PFSK-1 (cell line): ENCODE measurements around the gene CACNG7.
A peak's percentile ranks its signal among the peaks of the same experiment; 100 is the strongest.

Experiments used
- FOXP2 ChIP-seq: optimal IDR thresholded peaks from 2 replicates; pipeline ENCODE3; 2011; ENCODE audit warnings: borderline replicate concordance, control low read depth, inconsistent platforms; ENCODE audit not compliant: insufficient read depth; ENCODE audit errors: extremely low read length, extremely low read depth
- POLR2AphosphoS5 ChIP-seq: IDR thresholded peaks from 2 replicates; pipeline ENCODE4 v1.6.1; 2012; ENCODE audit warnings: low read depth, mild to moderate bottlenecking, control low read depth, low read length, moderate library complexity
- REST ChIP-seq, 2 experiments: IDR thresholded peaks; 2 replicates each; pipeline versions ENCODE4 v1.6.1 to v1.8.0; 2011 to 2012; ENCODE audit warnings: low read depth in 2 of 2, low read length in 2 of 2, control low read depth in 1 of 2, inconsistent platforms in 1 of 2, mild to moderate bottlenecking in 1 of 2, moderate library complexity in 1 of 2; ENCODE audit not compliant: insufficient read depth in 1 of 2
- SIN3A ChIP-seq: IDR thresholded peaks from 2 replicates; pipeline ENCODE4 v1.6.1; 2012; ENCODE audit warnings: mild to moderate bottlenecking, low read length, moderate library complexity, borderline replicate concordance; ENCODE audit not compliant: insufficient read depth
- TAF1 ChIP-seq: IDR thresholded peaks from 2 replicates; pipeline ENCODE4 v1.6.1; 2012; ENCODE audit warnings: low read length, control low read depth, borderline replicate concordance; ENCODE audit not compliant: insufficient read depth

The CACNG7 gene

GRCh38 chr19:53927739-53928138 is 18.7 kb downstream of the CACNG7 start:
- TF ChIP-seq SIN3A = no peak
- TF ChIP-seq TAF1 = no peak
- peak; percentile 80 to 93 for TF ChIP-seq REST (IDR thresholded peaks at IDR 0.05; ENCODE audit: insufficient read depth in 1 of 2, low read depth in 2 of 2, low read length in 2 of 2)

GRCh38 chr19:53936029-53936428 is 27.0 kb downstream of the CACNG7 start:
- no peak for TF ChIP-seq FOXP2
- no peak for TF ChIP-seq REST (IDR thresholded peaks at IDR 0.05; ENCODE audit: insufficient read depth in 1 of 2, low read depth in 2 of 2, low read length in 2 of 2)
- TF ChIP-seq TAF1 = no peak
- TF ChIP-seq SIN3A = no peak
- no peak for TF ChIP-seq POLR2AphosphoS5

- TF ChIP-seq TAF1 = no peak
- no peak for TF ChIP-seq REST (IDR thresholded peaks at IDR 0.05; ENCODE audit: insufficient read depth in 1 of 2, low read depth in 2 of 2, low read length in 2 of 2)
- no peak for TF ChIP-seq SIN3A
- no peak for TF ChIP-seq POLR2AphosphoS5
- no peak for TF ChIP-seq FOXP2
Observed at GRCh38 chr19:53942001-53942786, 33.1 kb downstream of the CACNG7 start.

GRCh38 chr19:53944416-53944815 is 35.3 kb downstream of the CACNG7 start:
- no peak for TF ChIP-seq SIN3A
- TF ChIP-seq FOXP2 = no peak
- no peak for TF ChIP-seq POLR2AphosphoS5
- TF ChIP-seq TAF1 = no peak

GRCh38 chr19:53944933-53945332 is 35.9 kb downstream of the CACNG7 start:
- TF ChIP-seq REST (IDR thresholded peaks at IDR 0.05; ENCODE audit: insufficient read depth in 1 of 2, low read depth in 2 of 2, low read length in 2 of 2) (no peak), FOXP2 (no peak), SIN3A (no peak), POLR2AphosphoS5 (no peak), TAF1 (no peak)
